Choroid plexus epithelial cell (primary cell): ENCODE data around the gene OMP.

Experiments
- DNase-seq: peaks from one replicate; pipeline ENCODE4 v3.0.0-alpha.2; 2010; ENCODE audit warnings: low read depth
- H3K4me3 ChIP-seq: 2 replicates; pipeline ENCODE4 v1.5.1; 2011; ENCODE audit warnings: low read depth, mild to moderate bottlenecking, control low read depth, low read length, moderate library complexity
- TF ChIP-seq, protein P1 (sequence below): conservative IDR thresholded peaks from 2 replicates; pipeline ENCODE4 v1.5.1; 2011; ENCODE audit warnings: low read depth, mild to moderate bottlenecking, control low read depth, inconsistent platforms, low read length, moderate library complexity

The OMP gene

DNA sequence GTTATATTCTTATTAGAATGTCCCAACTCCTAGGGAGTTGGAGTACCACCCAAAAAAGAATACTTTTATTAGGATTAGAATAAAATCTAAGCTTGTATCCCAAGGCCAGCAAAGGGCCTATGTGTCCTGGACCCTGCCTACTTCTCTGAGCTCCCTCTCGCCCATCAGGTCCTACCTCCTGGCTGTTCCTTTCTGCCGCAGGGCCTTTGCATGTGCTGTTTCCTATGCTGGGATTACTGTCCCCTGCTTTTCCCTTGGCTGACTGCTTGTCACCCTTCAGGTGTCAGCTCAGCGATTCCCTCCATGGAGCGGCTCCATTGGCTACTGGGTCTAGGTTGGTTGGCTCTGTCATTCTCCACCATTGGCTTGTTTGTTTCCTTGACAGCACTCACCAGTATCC is 38.8 kb downstream of the OMP start:
- H3K4me3 ChIP-seq, result no peak overlapping the region
- TF ChIP-seq, protein P1, sequence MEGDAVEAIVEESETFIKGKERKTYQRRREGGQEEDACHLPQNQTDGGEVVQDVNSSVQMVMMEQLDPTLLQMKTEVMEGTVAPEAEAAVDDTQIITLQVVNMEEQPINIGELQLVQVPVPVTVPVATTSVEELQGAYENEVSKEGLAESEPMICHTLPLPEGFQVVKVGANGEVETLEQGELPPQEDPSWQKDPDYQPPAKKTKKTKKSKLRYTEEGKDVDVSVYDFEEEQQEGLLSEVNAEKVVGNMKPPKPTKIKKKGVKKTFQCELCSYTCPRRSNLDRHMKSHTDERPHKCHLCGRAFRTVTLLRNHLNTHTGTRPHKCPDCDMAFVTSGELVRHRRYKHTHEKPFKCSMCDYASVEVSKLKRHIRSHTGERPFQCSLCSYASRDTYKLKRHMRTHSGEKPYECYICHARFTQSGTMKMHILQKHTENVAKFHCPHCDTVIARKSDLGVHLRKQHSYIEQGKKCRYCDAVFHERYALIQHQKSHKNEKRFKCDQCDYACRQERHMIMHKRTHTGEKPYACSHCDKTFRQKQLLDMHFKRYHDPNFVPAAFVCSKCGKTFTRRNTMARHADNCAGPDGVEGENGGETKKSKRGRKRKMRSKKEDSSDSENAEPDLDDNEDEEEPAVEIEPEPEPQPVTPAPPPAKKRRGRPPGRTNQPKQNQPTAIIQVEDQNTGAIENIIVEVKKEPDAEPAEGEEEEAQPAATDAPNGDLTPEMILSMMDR, result no peak
- no peak for DNase-seq

DNA sequence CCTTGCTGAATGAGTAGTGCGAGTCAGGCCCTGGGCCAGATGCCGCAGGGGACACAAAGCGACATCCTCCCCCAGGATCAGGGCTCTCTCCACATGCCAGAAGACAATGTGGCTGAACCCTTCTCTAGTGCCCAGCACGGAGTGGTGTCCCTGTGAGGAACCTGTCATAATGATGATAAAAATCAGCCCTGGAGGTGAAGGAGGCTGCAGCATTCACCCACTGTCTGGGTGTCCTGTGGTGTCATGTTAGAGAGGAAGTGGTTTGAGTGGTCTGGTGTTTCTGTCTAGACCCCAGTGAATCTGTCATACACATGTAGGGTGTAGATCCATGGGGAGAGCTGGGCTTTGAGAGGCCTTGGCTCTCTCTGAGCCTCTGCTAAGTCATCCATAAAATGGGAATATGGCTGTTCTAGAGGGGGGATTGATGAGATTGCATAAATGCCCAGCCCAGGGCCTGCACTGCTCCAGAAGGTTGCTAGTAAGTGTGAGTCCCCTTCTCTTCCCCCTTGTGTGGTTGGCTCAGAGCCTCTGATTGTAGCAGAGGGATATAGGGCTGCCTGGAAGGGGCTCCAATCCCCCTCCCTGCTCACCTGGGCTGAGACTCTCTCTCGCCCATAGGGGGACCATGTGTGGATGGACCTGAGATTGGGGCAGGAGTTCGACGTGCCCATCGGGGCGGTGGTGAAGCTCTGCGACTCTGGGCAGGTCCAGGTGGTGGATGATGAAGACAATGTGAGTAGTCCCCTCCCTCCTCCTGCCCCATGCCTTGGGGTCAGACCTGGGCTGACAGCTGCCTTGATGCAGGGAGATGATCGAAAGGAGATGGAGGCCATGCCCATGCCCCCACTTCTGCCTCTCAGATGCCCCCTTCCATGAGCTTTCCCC is 39.7 kb downstream of the OMP start:
- H3K4me3 ChIP-seq, result no peak overlapping the region
- TF ChIP-seq, protein P1, result no peak
- no peak for DNase-seq

DNA sequence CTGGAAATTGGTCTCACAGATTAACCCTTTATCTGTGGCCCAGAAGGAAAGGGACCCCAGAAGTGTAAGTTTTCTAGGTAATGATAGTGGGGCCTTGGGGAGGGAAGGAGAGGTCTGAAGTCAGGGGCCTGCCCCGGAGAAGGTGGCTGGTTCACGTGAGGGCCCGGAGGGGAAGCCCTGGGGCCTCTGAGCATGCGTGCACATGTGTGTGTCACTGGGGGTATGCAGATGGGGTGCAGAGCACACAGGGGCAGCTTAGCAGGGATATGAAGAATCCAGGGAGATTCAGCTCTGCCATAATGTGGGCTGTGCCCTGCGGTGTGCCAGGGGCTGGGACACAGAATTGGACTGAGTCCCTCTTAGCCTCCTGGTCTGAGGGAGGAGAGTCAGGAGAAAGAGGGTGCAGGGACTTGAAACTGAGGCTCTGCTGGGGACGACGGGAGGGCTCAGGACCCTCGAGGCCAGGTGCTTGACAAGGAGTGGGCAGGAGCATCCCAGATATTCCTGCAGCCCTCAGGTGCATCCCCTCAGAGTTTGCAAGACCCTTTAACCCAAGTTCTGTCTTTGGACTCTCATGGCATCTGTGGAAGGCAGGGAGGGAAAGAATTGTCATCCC is 40.9 kb downstream of the OMP start:
- TF ChIP-seq, protein P1, result no peak
- H3K4me3 ChIP-seq, result no peak overlapping the region
- no peak for DNase-seq

DNA sequence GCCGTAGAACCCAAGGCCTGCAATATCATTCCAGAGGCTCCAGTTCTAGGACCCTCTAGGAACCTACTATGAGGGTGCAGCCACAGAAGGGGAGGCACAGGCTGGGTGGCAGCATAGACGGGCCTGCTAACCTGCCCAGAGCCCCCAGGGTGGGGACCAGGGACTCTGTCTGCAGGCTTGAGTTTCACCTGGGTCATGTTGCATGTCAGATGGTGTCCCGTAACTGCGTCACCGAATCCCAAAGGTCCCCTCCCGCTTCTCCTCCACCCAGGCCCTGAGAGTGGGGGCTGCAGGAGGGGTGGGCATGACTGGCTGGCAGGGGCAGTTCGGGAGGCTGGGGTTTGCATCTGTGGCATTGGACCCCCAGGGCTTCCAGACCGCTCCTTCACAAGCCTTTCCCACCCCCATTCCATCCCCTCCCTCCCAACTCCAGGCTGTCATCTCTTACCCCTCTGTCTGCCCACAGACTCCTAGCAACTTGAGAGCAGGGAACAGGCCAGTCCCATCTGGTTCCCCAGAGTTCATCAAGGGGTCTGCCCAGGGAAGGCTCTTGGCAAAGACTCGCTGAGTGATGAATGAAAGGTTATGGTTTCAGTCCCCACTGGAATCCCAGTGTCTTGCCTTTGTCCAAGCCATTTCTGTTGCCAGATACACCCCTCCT is 41.7 kb downstream of the OMP start:
- TF ChIP-seq, protein P1, result no peak
- no peak overlapping the region for H3K4me3 ChIP-seq
- no peak for DNase-seq

DNA sequence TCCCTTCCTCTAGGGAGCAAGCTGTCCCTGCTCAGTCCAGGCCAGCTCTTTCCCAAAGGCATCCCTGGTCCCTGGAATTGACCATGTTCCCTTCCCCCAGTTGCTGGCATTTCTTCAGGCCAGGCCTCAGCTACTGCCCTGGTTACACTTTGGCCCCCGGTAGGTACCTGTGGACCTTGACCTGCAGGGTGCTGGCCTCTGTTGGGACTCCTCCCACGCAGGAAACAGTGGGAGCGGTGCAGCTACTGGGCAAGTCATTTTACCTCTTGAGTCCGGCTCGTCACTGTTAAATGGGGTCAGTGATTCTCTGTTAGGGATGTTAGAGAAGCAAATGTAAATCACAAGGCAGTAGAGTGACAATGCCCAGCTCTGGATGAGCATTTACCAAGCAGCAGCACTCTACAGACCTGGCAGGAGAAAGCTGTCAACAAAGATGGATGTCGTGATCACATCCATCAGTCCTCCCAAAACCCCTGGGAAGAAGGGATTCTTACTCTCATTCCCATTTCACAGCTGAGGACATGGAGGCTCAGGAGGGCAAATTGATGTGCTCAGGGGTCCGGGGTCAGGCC is 42.3 kb downstream of the OMP start:
- DNase-seq, result no peak

DNA sequence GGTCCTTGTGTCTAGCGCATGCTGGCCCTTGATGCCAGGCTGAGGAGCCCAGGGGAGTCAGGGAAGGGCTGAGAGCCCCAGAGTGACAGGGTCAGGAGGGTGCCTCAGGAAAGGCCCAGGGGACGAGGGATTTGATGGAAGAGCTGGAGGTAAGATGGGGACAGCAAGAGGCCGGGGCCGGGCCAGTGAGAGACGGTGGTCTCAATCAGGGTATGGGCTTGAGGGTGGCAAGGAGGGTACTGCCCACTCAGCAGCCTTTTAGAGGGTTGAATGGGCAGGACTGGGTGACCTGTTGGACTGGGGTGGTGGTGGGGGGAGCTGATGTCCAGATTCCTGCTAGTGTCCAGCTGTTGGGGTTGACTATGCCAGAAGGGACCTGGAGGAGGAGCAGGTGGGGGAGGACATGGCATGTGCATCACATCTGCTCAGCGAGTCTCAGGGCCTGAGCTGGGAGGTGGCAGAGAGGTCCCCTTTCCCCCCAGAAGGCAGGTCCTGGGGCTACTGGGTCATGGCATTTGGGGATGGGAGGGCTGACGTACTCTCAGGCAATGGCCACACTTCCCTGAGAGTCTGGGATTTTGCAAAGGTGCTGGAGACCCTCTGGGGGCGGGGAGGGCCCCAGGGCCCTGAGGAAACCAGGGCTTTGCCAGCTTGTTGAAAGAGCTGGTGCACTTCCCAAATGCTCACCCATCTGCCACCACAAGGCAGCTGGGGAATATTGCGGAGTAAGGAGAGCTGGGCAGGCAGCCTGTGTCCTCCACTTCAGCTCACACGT is 43.8 kb downstream of the OMP start:
- H3K4me3 ChIP-seq, result no peak overlapping the region
- no peak for DNase-seq
- TF ChIP-seq, protein P1, result no peak

More for the DNA sequence above, 42.3 kb downstream of the OMP start:
- no peak overlapping the region for H3K4me3 ChIP-seq
- TF ChIP-seq, protein P1, result no peak
